Erythroblast (primary cell): ENCODE results near the gene FLRT3.

ENCODE experiments used
- DNase-seq, 2 experiments: peaks; one replicate each; lab custom pipeline; 2025; lab: John Stamatoyannopoulos, UW
- GATA1 ChIP-seq: IDR thresholded peaks from 2 replicates; pipeline ENCODE4 v1.6.1; 2011; ENCODE audit warnings: low read depth, mild to moderate bottlenecking, control low read depth, low read length, moderate library complexity
- POLR2A ChIP-seq: IDR thresholded peaks from 2 replicates; pipeline ENCODE4 v1.6.1; 2011; ENCODE audit warnings: mild to moderate bottlenecking, low read length

Gene FLRT3

DNA sequence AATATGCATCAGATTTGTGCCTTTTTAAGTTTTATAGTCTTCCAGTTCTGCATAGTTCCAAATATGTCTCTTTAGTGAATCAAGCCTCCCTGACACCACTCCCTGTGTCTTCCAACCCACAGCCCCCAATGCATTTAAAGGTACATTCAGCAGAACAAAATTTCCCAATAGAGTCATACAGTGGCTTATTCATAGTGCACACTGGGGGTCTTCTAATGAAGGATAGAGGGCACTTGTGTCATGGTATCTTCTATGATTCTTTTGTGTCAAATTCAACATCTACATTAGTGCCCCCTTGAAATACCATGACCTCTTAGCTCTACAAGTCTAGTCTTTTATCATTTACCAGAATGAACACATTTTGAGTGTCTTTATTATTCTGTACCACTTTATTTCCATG lies 33.8 kb downstream of the FLRT3 start:
- TF ChIP-seq GATA1: no peak
- TF ChIP-seq POLR2A: no peak
- no peak for DNase-seq

DNA sequence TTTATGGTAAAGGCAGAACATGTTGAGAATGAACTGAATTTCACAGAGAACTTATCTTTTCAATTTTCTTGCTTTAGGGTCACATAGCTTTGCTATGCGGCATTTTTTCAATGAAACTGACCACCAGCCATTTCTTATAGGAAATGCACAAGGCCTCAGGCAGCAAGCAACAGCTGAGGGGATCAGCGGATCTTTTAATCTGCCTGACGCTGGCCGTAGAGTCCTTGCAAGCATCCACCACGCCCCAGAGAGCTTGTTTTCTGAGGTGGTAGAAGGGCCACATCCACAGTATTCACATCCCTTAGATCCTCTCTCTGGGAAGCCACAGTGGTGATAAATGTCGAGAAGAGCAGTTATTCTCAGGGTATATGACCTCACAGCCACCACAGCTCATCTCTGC lies 34.3 kb downstream of the FLRT3 start:
- TF ChIP-seq GATA1: no peak
- TF ChIP-seq POLR2A: no peak

DNA sequence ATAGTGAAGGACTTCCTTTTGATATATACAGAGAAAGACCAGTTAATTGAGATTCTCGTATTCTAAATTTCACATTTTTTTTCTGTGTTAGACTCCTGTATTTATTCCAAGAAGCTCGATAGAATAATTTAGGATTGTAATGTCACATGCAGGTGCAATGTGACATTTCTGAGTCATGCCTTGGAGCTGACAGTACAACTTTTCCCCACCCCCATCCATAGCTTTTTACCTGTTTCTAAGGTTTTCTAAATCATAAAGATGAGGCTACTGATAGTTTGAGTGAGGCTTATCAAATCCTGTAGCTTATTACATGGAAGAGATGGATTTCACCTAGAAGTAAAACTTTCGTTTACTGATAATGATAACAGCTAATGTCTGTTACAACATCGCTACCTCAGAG lies 37.6 kb downstream of the FLRT3 start:
- DNase-seq: no peak
- TF ChIP-seq POLR2A (no peak), GATA1 (no peak)

More for the DNA sequence above, 34.3 kb downstream of the FLRT3 start:
- DNase-seq: no peak

DNA sequence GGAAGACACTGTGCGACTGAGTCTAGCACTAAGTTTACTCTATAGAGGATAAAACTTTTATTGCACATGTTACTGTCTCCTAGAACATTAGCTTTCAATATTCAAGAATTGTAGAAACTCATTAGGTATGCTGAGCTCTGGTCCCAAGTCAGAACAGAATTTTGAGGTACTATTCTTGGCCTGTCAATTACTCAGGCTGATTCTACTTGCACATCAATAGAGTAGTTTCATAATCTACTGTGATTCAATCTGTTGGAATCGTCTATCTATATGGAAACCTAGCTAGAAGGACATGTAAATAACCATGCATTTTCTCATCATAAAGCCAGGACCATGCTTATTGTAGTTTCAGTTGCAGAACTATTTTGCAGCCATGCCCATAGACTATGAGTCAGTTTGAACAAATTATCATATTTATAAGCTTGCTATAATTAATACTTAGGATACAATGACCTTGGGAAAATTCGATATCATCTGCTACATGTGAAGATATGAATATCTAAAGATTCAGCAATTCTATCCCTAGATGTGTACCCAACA lies 41.6 kb downstream of the FLRT3 start:
- TF ChIP-seq GATA1: no peak
- no peak for TF ChIP-seq POLR2A
- DNase-seq: no peak

DNA sequence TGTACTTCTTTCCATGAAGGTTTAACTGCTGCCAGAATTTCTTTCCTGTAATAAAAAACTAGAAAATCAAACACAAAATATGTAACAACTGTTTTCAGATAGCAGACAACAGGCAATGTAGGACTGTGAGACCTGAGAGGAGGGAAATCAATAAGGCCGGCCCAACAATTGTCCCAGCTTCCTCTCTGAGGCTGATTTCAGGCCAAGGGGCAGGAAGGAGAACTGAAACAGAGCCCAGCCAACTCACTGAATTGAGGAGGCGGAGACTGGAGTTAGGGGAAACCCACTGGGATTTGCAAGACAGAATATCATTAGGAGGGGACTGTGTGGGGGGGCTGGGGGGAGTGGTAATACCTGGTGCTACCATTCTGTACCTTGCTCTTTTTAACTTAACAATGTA lies 42.2 kb downstream of the FLRT3 start:
- TF ChIP-seq POLR2A (no peak), GATA1 (no peak)
- no peak for DNase-seq

DNA sequence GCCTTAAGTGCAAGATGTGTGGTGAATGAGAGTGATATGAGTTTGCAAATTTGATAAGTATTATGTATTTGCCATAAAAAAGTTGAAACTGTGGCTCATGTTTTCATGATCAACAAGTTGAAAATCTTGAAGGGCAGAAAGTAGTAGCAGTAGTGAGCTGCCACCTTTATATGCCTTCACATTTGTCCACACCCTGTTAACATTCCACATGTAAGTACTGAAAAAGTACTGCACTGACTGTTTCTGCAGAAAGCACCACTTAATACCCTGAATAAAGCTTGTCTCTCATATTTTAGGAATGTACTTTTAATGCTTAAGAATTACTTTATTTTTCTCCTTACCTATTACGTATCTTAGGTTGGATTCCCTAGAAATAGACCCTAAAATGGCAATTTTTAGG lies 45.9 kb downstream of the FLRT3 start:
- DNase-seq: no peak
- TF ChIP-seq GATA1: no peak
- no peak for TF ChIP-seq POLR2A

DNA sequence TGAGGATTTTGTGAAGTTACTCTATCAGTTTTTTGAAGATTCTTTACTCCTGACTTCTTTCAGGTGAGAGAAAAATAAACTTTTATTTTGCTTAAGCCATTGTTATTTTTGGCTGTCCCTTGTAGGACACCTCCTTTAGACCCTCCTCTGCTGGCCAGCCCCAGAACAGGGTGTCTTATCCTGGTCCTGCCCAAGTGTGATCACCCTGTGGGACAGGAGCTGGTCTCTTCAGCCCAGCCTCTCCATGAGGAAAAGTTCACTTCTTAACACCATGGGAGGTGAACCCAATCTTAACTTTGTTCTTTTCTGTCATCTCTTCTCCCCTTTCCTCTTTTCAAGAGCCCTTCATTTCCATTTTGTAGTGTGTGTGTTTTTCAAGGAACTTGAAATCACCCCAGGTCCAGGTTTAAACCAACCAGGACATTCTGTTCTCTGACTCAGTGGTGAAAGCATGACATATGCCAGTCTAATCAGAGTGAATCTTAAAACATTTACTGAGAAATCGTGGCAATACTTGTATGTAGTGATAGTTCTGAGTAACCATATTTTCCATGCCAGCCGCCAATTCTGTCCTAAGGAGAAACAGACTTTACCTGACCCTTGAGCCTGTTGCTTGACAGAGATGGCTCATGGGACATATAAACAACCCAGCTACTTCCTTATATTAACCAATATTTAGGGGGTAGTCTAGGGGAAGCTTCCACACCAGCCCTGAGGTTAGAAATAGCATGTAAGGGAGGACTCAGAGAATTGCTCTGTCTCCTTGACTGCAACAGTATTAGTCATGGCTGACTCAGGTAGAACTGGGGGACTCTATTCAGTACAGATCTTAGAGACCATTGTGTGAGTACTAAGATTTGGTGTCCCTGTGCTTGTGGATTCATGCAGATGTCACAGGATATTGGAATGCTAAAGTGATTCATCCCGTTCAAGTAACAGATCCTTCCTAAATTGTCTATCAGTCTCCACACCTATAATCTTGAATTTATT lies 48.8 kb downstream of the FLRT3 start:
- no peak for DNase-seq
- TF ChIP-seq GATA1 (no peak), POLR2A (no peak)

DNA sequence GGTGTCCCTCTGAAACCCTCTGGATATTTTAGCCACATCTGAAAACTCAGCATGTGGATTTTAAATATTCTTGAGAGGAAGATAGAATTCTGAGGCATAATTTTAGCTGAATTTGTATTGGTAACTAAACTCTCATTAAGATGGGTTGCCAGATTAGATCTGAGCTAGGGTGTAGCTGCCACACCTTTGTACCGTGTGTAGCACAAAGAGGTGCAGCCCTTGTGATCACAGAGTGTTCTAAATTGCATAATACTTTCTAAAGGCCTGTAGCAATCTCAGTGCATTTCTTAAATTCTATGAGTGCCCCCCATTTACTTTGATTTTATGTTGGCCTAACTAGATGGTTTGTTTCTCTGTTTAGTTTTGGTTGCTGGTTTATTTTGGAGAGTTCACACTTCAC lies 53.0 kb downstream of the FLRT3 start:
- TF ChIP-seq POLR2A: no peak
- no peak for TF ChIP-seq GATA1
- no peak for DNase-seq

DNA sequence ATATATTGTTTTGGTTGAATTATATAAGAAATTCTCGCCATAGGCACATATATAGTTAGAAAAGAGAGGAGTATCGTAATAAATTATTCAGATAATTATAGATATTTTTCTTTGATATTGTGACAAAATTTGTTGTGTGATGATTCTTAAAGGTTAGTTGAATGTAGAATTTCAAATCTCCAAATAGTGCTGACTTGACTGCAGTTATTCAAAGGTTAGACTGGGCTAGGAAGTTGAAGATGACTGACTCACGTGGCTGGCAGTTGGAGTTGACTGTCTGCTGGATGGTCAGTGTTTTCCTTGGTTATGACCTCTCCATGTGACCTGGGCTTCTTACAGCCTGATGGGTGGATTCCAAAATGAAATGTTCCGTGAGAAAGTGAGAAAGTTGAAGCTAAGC lies 55.3 kb downstream of the FLRT3 start:
- TF ChIP-seq POLR2A: no peak
- no peak for TF ChIP-seq GATA1
- no peak for DNase-seq
